ENCODE results near the gene KIF4A. TPM values are rescaled to one million over a fixed set of nuclear protein-coding genes. Genes with fewer than 3 reads are reported as not detected.

Gene KIF4A
- total and polyA plus RNA-seq, 10 of the 15 experiments (the other 5 are each of a cell fraction or from before 2014, with no cell fraction given) = 10.8 to 28.8 (median 22.5) TPM

DNA sequence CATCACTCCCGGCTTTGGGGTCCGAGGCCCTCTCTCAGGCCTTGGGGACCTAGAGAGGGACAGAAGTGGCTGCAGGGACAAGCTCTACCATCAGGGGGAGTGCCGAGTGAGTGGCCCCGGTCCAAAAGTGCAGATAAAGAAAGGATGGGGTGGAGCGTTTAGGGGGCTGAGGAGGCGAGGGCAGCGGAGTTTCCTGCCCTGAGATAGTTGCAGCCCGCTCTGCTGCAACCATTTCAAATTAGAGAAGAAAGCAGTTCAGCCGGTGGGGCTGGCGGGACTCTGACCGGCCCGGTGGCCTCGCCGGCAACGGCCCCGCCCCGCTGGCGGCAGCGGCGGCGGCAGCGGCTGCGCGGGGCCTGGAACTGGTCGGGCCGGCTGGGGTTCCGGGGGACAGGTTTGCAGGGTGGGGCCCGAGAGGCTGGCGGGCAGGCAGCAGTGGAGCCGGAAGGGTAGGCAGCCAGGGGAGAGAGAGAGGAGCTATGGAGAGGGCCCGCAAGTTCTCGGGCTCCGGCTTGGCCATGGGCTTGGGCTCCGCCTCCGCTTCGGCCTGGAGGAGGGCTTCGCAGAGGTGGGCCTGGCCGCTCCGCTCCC is 162.3 kb downstream of the KIF4A start:
- no peaks in the 10 kb centered on the region for H3K36me3 ChIP-seq (ENCODE audit: control insufficient read depth in 2 of 2, insufficient read depth in 2 of 2, low read length in 1 of 2)
- no peak overlapping the region for H3K27ac ChIP-seq (ENCODE audit: control insufficient read depth, insufficient read depth)
- no peaks in the 10 kb centered on the region for H3K27me3 ChIP-seq (replicated peaks in 1 of 2; ENCODE audit: control insufficient read depth in 2 of 2, insufficient read depth in 2 of 2, low read length in 1 of 2)
- TF ChIP-seq, protein P1, sequence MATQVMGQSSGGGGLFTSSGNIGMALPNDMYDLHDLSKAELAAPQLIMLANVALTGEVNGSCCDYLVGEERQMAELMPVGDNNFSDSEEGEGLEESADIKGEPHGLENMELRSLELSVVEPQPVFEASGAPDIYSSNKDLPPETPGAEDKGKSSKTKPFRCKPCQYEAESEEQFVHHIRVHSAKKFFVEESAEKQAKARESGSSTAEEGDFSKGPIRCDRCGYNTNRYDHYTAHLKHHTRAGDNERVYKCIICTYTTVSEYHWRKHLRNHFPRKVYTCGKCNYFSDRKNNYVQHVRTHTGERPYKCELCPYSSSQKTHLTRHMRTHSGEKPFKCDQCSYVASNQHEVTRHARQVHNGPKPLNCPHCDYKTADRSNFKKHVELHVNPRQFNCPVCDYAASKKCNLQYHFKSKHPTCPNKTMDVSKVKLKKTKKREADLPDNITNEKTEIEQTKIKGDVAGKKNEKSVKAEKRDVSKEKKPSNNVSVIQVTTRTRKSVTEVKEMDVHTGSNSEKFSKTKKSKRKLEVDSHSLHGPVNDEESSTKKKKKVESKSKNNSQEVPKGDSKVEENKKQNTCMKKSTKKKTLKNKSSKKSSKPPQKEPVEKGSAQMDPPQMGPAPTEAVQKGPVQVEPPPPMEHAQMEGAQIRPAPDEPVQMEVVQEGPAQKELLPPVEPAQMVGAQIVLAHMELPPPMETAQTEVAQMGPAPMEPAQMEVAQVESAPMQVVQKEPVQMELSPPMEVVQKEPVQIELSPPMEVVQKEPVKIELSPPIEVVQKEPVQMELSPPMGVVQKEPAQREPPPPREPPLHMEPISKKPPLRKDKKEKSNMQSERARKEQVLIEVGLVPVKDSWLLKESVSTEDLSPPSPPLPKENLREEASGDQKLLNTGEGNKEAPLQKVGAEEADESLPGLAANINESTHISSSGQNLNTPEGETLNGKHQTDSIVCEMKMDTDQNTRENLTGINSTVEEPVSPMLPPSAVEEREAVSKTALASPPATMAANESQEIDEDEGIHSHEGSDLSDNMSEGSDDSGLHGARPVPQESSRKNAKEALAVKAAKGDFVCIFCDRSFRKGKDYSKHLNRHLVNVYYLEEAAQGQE (IDR thresholded peaks at IDR 0.05; ENCODE audit: low read depth, low read length) = no peak
- TF ChIP-seq RAD21 (IDR thresholded peaks at IDR 0.05; ENCODE audit: insufficient read depth, low read depth, low read length) (0 out of 2 replicates have a peak, but pooled peaks have one; percentile 31), SMC3 (IDR thresholded peaks at IDR 0.05; ENCODE audit: borderline replicate concordance, low read length) (peak; percentile 34; the same call in 1 of the 2 replicates)
- TF ChIP-seq, protein P2, sequence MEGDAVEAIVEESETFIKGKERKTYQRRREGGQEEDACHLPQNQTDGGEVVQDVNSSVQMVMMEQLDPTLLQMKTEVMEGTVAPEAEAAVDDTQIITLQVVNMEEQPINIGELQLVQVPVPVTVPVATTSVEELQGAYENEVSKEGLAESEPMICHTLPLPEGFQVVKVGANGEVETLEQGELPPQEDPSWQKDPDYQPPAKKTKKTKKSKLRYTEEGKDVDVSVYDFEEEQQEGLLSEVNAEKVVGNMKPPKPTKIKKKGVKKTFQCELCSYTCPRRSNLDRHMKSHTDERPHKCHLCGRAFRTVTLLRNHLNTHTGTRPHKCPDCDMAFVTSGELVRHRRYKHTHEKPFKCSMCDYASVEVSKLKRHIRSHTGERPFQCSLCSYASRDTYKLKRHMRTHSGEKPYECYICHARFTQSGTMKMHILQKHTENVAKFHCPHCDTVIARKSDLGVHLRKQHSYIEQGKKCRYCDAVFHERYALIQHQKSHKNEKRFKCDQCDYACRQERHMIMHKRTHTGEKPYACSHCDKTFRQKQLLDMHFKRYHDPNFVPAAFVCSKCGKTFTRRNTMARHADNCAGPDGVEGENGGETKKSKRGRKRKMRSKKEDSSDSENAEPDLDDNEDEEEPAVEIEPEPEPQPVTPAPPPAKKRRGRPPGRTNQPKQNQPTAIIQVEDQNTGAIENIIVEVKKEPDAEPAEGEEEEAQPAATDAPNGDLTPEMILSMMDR (IDR thresholded peaks at IDR 0.05 in 2 of 3, conservative IDR thresholded peaks at IDR 0.05 in 1 of 3; ENCODE audit: control insufficient read depth in 2 of 3, extremely low read depth in 1 of 3, insufficient read depth in 1 of 3, low read depth in 3 of 3, low read length in 3 of 3) = peak; percentile 53 to 68 (median 56)
- FAIRE-seq = no peak
- ChIA-PET SMC1A (ENCODE audit: uncharacterized antibody, unreplicated experiment) (interaction anchor here (1.1 kb wide), 1 partner anchor 17 kb away, joined by 3 read pairs; no protein-coding TSS in a partner anchor), POLR2A (interaction anchor here (0.6 kb wide), 1 partner anchor 766 kb away, joined by 4 read pairs; no protein-coding TSS in a partner anchor), RAD21 (ENCODE audit: unreplicated experiment) (interaction anchor here (1.0 to 1.7 kb wide), 4 partner anchors 17 to 213 kb away, joined by 3 to 6 read pairs (median 4); no protein-coding TSS in a partner anchor), CTCF (interaction anchor here (0.6 to 2.1 kb wide), 10 partner anchors 8 to 212 kb away, joined by 3 to 12 read pairs (median 4); partner anchors contain the start of gene DLG3)
- H3K4me1 ChIP-seq (ENCODE audit: control insufficient read depth, insufficient read depth, low read length) = peaks cover 12% of the 10 kb centered on the region
- H3K79me2 ChIP-seq (ENCODE audit: control insufficient read depth, insufficient read depth, low read length) = no peaks in the 10 kb centered on the region
- WGBS (ENCODE audit: insufficient coverage, insufficient replicate concordance, low lambda C conversion rate, missing lambda C conversion rate) = 44% methylated on average over 30 of the region's 39 CpGs
- H3K4me3 ChIP-seq = peak overlapping the region; percentile 27; the same call in 1 of the 2 replicates
- intact Hi-C loops (cut with micrococcal nuclease; ENCODE audit: unreplicated experiment) (no loop called here), in situ Hi-C loops (cut with MboI) (loop anchor here (10.0 kb wide), 1 partner anchor 213 kb away; no protein-coding TSS in a partner anchor)
- BruUV-seq (replicated peaks) = no TSS peak
- H2AFZ ChIP-seq (ENCODE audit: control insufficient read depth, low read depth, low read length) = peak overlapping the region; percentile 10
- no peak for DNase-seq (ENCODE audit: low read depth, low spot score)
- H3K9me3 ChIP-seq (replicated peaks; ENCODE audit: control insufficient read depth, insufficient read depth, low read length) = no peaks in the 10 kb centered on the region
- no peaks in the 10 kb centered on the region for H4K20me1 ChIP-seq (ENCODE audit: control insufficient read depth, insufficient read depth)
- ATAC-seq = peak; percentile 37
- peak overlapping the region; percentile 71 for H3K4me2 ChIP-seq (ENCODE audit: control insufficient read depth, insufficient read depth)
- H3K9ac ChIP-seq (ENCODE audit: control insufficient read depth, insufficient read depth, low read length) = no peak overlapping the region

Measured in GM12878 (cell line).